Stimulated activated CD8-positive, alpha-beta memory T cell treated with anti-CD3 and anti-CD28 coated beads, Interleukin-12 subunit alpha, Interleukin-12 subunit beta, amount 100 ng/mL, for 24 hours (primary cell): ENCODE measurements around the gene RLN3.

Source experiments
- DNase-seq: peaks from one replicate; pipeline ENCODE4 v3.0.0-alpha.2; 2020; ENCODE audit errors: extremely low read depth

Gene RLN3

DNA sequence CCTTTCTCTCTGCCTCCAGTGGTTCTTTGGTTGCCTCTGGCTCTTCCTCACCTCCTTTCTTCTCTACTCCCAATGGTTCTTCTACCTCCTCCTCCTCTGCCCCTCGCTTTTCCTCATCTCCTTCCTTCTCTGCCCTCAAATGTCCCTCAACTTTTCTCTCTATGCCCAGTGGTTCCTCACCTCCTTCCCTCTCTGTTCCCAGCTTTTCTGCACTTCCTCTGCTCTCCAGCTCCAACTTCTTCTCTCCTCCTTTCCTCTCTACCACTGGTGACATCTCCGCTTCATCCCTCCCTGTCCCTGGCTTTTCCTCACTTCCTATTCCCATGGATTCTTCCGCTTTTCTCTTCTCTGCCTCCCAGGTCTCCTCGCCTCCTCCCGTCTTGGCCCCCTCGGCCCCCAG, 26.2 kb downstream of the RLN3 start:
- DNase-seq: no peak

DNA sequence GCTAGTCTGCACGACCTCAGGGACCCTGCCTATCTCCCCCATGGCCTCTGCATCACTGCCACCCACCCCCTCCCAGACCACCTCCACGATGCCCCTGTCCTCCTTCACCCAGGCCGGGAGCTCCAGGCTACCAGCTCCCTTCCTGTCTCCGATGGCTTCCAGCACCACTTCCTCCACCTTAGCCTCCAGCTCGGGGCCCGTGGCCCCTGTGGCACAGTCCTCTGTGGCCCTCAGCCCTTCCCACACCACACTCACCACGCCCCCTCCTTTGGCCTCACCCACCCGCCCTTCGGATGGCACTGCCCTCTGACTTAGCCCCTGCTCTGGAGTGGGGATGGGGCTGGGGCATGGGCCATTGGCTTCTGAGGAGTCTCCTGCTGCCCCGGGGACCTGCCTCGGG, 26.8 kb downstream of the RLN3 start:
- DNase-seq: no peak

- no peak for DNase-seq
These were observed 27.4 kb downstream of the RLN3 start for GRCh38 chr19:14055396-14055795.

DNA sequence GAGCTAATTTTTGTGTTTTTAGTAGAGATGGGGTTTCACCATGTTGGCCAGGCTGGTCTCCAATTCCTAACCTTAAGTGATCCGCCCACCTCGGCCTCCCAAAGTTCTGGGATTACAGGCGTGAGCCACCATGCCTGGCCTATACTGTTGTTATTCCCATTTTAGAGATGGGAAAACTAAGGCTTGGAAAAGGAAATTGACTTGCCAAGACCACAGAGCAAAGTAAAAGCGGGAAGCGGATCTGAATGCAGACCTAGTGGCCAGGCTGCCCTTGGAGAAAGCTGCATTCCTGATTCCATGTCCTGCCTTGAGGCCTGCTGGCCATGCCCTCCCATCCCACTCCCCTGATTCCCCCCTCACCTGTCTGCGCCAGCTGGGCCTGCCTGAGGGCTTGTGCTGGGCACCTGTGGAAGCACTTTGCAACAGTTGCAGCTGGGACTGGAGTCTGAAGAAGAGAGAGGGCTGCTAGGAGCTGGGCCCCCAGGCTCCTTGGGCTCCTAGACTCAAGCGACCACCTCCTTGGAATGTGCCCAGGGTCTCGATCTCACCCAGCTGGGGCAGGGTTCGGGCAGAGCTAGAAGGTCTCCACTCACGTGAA, 28.2 kb downstream of the RLN3 start:
- DNase-seq: no peak

DNA sequence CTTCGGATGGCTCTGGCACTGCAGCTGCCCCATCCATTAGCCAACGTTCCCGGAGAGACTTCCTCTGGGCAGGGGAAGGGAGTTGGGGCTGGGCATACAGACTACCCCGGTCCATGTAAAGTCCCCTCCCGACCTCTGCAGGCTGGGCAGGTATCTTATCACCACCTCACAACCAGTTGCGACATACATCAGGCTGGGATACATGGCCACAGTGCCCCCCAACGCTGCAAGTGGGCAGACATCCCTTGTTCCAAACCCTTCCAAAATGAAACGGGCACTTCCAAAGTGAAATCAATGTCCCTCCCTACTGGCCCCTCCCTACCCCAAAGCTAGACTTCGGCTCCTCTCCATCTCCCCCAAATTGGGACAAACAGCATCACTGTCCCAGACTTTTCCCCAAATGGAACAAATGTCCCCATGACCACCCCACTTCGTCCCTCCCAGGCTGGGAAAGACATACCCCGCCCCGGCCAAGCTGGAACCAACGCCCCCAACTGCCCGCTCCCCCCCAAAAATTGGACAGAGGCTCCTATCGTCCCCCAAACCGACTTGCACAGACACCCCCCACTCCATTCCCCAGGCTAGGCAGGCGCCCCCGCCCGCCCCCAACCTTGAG, 28.9 kb downstream of the RLN3 start:
- DNase-seq: no peak

DNA sequence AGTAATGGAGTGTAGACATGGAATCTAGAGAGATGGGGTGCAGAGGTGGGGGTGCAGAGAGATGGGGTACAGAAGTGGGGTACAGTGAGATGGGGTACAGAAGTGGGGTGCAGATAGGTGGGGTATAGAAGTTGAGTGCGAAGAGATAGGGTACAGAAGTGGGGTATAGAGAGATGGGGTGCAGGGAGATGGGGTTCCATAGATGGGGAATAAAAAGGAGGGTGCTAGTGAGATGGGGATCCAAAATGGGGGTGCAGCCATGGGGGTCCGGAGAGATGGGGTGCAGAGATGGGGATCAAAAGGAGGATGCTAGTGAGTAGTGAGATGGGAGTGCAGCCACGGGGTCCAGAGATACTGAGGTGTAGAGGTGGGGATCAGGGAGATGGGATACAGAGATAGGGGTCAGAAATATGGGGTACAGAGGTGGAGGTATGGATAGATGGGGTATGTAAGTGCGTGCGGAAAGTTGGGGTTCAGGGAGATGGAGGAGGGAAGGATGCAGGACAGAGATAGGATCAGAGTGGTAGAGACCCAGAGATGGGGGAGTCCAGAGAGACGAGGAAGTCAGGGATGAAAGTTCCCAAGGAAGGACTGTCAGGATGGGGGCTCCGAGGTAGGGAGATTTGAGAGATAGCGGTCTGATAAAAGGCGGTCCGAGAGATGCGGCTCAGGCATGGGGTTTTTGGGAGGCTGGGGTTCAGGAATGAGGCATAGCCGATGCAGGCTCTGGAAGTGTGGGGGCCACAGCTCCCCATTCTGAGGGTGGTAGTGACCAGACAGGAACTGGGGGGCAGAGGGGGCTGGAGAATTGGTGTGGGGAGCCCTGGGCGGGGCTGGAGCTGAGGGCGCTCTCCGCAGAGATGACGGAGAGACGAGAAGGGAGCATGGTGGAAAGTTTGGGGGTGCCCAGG, 30.5 kb downstream of the RLN3 start:
- no peak for DNase-seq

DNA sequence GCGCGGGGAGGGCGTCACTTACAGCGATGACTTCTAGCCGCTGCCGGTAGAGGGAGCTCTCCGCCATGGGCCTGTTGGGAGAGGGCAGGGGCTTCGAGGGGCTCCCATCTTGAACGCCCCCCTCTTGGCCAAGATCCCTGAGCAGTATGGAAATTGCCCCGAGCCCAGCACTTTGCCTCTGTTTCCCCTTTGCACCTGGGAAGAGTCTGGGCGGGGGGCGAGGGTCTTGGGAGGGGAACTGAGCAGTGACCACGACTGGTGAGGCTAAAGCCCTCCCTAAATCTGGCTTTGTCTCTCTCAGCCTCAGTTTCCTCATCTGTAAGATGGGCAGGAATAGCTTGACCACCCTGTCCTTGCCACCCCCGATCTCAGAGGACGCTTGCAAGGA, 31.1 kb downstream of the RLN3 start:
- no peak for DNase-seq

DNA sequence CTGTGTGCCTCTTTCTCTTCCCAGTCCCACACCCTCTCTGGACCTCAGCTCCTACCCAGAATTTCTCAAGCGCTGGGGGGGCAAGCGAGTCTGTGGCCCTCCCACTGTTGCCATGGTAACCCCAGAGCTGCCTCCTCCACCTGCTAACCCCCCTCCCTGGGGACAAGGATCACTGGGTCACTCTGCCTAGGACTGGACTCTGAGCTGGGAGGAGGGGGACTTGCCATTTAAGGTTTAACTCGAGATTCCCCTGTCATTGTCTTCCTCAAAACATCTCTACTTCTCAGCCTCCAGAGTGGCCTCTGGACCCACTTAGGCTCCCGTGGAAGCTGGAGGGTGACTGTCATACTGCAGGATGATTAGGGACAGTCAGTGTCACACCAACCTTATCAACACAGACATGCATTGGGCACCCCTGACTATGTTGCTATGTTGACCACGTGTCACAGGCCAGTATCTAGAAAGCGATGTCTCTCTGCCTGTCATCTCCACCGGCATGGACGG, 31.8 kb downstream of the RLN3 start:
- no peak for DNase-seq

DNA sequence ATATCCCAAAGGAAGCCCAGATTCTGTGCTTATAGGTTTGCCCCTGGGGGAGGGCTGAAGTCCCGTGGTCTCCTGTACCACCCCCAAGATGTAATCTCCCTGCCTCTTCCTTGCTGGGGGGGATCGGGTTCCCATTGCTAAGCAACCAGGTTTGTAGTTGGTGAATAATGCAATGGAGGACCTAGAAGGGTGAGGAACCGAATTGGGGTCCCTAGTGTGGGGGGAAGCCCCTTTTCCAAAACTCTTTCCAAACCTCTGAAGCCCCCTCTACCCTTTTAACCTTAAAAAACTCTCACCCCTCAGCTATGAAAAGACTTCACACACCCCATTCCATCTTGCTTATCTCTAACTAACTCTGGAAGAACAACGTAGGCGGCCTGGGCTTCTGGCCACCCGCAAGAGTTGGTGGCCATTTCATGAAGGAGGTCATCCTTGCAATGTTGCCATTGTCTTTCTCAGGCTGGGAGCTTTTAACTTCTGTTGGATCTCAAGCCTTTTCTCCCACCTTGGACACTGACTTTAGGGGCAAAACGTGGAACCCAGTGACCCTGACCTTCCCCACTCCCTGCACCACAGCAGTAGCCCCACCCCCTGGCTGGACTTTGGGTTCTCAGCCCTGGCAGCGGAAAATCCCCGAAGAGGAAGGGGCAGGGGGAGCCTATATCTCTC, 33.3 kb downstream of the RLN3 start:
- no peak for DNase-seq

- no peak for DNase-seq
These were observed 34.0 kb downstream of the RLN3 start, which contains the start of gene PALM3 for GRCh38 chr19:14061751-14062557. Gene PALM3 (minus strand): TSS chr19:14062076. CDS start chr19:14061980, 96 bp downstream.

- DNase-seq: no peak
These were observed 34.6 kb downstream of the RLN3 start for GRCh38 chr19:14062558-14062855.

DNA sequence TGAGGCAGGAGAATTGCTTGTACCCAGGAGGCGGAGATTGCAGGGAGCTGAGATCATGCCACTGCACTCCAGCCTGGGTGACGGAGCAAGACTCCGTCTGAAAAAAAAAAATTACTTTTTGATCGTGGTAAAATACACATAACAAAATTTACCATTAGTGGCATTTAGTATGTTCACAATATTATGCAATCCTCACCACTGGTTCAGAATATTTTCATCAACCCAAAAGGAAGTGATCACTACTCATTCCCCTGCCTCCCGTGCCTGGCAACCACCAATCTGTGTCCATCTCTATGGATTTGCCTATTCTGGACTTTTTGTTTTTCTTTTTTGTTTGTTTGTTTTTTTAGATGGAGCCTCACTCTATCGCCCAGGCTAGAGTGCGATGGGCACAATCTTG, 35.2 kb downstream of the RLN3 start:
- no peak for DNase-seq

DNA sequence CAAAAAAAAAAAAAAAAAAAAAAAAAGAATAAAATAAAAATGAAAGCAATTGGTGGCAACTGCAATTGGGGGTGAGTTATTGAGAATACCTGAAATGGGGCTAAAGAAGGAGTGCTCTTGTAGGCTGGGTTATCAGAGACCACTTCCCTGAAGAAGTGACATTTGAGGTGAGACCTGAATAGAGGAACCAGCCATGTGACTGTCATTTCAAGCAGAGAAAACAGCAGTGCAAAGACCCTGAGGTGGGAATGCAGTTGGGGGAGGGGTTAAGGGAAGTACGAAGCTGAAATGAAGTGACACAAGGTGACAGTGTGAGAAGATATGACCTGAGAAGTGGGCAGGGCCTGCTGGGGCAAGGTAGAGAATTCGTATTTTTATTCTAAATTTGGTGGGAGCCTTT, 38.2 kb downstream of the RLN3 start:
- no peak for DNase-seq

DNA sequence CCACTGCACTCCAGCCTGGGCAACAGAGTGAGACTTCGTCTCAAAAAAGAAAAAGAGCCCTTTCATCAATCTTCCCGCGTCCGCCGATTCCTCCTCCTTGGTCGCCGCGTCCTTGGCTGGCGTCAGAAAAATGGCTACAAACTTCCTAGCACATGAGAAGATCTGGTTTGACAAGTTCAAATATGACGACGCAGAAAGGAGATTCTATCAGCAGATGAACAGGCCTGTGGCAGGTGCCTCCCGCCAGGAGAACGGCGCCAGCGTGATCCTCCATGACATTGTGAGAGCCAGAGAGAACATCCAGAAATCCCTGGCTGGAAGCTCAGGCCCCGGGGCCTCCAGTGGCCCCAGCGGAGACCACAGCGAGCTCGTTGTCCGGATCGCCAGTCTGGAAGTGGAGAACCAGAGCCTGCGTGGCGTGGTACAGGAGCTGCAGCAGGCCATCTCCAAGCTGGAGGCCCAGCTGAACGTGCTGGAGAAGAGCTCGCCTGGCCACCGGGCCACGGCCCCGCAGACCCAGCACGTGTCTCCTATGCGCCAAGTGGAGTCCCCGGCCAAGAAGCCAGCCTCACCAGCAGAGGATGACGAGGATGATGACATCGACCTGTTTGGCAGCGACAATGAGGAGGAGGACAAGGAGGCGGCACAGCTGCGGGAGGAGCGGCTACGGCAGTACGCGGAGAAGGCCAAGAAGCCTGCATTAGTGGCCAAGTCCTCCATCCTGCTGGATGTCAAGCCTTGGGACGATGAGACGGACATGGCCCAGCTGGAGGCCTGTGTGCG, 42.5 kb downstream of the RLN3 start:
- no peak for DNase-seq

DNA sequence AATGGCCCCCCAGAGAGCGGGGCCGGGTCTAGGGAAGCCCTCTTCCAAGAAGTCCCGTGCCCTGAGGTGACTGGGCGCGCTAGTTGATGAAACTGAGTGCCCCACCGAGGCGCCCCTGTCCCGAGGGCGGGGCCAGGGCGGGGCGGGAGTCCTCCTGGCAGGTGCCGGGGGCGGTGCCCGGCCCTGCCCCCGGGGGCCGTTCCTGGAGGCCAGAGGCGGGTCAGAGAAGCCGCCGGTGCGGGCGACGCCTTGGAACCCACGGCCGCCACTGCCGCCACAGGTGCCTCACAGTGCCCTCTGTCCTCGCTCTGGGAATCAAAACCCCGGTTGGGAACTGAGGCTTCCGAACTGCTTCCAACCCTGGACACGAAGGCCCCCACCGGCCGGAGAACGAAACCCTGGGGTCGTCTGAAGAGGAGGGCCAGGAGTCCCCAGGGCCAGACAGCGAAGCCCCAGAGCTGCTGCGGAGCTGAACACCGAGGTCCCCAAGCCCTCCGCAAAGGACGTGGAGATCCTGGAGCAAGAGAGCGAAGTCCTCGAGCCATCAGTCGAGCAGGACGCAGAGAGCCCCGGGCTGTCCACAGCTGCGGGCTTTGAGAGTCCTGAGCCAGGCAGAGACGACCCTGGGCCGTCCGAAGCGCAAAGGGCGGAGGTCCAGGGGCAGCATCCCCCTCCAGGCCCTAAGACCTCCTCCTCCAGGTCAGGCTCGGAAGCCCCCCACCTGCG, 44.8 kb downstream of the RLN3 start, which contains the start of gene MISP3:
Gene MISP3, plus strand, starts transcription at position 252 of the 726 bp plus-strand sequence. CDS start 524 bp downstream, outside the sequence.
- DNase-seq: no peak

GRCh38 chr19:14073261-14073924, 45.4 kb downstream of the RLN3 start:
- DNase-seq: no peak

- no peak for DNase-seq
These were observed 46.2 kb downstream of the RLN3 start for GRCh38 chr19:14073925-14074838.

DNA sequence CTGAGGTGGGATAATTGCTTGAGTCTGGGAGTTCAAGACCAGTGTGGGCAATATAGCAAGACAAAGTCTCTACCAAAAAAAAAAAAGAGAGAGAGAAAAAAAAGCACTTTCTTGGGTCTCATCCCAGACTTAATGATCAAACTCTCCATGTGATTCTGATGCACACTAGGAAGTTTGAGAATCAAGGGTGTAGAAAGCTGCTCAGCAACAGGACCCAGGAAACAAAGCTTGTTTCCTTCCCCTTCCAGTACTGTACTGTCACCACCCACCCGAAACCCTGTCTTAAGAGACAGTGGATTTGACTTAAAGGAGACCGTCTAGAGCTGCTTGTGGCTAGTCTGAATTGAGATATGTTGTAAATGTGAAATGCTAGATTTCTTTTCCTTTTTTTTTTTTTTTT, 50.5 kb downstream of the RLN3 start:
- no peak for DNase-seq
